CD8-positive, alpha-beta memory T cell (primary cell): Measurements from ENCODE around the gene CGNL1. TPM values are rescaled to one million over a fixed set of nuclear protein-coding genes. Genes with fewer than 3 reads are reported as not detected.

ENCODE experiments used
- CTCF ChIA-PET: fragments of 350-600 bp; sonication (Branson Sonifier 250); formaldehyde crosslinking; loops from one replicate; lab custom pipeline; 2021; ENCODE audit warnings: antibody characterized with exemption; lab: Charles Lee
- POLR2A ChIA-PET: fragments of 350-600 bp; sonication (Branson Sonifier 250); formaldehyde crosslinking; loops from one replicate; lab custom pipeline; 2021; ENCODE audit warnings: antibody characterized with exemption; lab: Charles Lee
- DNase-seq, 5 donors: peaks; one replicate each; pipeline versions ENCODE4 v3.0.0 to v3.0.0-alpha.2; 2020 to 2022; ENCODE audit warnings: mixed read lengths in 1 of 5
- H3K27ac ChIP-seq: one replicate; pipeline ENCODE4 v1.7.0; 2013; ENCODE audit warnings: low read depth, mild to moderate bottlenecking, low read length, moderate library complexity
- H3K27me3 ChIP-seq: 2 replicates; pipeline ENCODE4 v1.7.0; 2013; ENCODE audit warnings: low read length, mild to moderate bottlenecking; ENCODE audit not compliant: insufficient read depth, poor library complexity, severe bottlenecking
- H3K36me3 ChIP-seq: 2 replicates; pipeline ENCODE4 v1.7.0; 2013; ENCODE audit warnings: mild to moderate bottlenecking, low read length, moderate library complexity; ENCODE audit not compliant: insufficient read depth
- H3K4me1 ChIP-seq: 2 replicates; pipeline ENCODE4 v1.7.0; 2013; ENCODE audit warnings: mild to moderate bottlenecking, low read length, moderate library complexity; ENCODE audit not compliant: insufficient read depth
- H3K4me3 ChIP-seq: 2 replicates; pipeline ENCODE4 v1.7.0; 2013; ENCODE audit warnings: mild to moderate bottlenecking, low read length
- H3K9me3 ChIP-seq: 2 replicates; pipeline ENCODE4 v1.7.0; 2013; ENCODE audit warnings: mild to moderate bottlenecking, low read length
- H3K27ac Mint-ChIP-seq, 8 donors: one replicate each; pipeline ENCODE4 v1.8.0; 2020 to 2021; ENCODE audit warnings: mixed read lengths in 8 of 8, mild to moderate bottlenecking in 6 of 8, inconsistent platforms in 3 of 8, moderate library complexity in 3 of 8
- H3K27me3 Mint-ChIP-seq, 2 donors: one replicate each; pipeline ENCODE4 v1.8.0; 2020 to 2021; ENCODE audit warnings: mixed read lengths in 2 of 2, mild to moderate bottlenecking in 1 of 2, moderate library complexity in 1 of 2
- H3K36me3 Mint-ChIP-seq, 3 donors: one replicate each; pipeline ENCODE4 v1.8.0; 2020 to 2021; ENCODE audit warnings: mixed read lengths in 3 of 3, inconsistent platforms in 1 of 3, mild to moderate bottlenecking in 1 of 3
- H3K4me1 Mint-ChIP-seq, 3 donors: one replicate each; pipeline ENCODE4 v1.8.0; 2020 to 2021; ENCODE audit warnings: mixed read lengths in 3 of 3, inconsistent platforms in 1 of 3, mild to moderate bottlenecking in 1 of 3
- H3K4me3 Mint-ChIP-seq, 7 donors: one replicate each; pipeline ENCODE4 v1.8.0; 2020 to 2021; ENCODE audit warnings: mixed read lengths in 7 of 7, mild to moderate bottlenecking in 6 of 7, moderate library complexity in 4 of 7, inconsistent platforms in 2 of 7
- H3K9me3 Mint-ChIP-seq, 5 donors: one replicate each; pipeline ENCODE4 v1.8.0; 2020 to 2022; ENCODE audit warnings: mixed read lengths in 5 of 5, mild to moderate bottlenecking in 3 of 5, moderate library complexity in 2 of 5, inconsistent platforms in 1 of 5
- polyA plus RNA-seq: library from polyadenylated mRNA; unstranded; fragments of 300-500 nt; fragmentation: Illumina TruSeq; gene quantifications from one replicate; pipeline ENCODE4 v1.2.3, GENCODE V29; 2021
- total RNA-seq, 2 experiments: library from RNA; stranded (reverse); gene quantifications; one replicate each; pipeline ENCODE4 v1.2.3, GENCODE V29; 2021

The CGNL1 gene
- total and polyA plus RNA-seq, 3 experiments from 2014 or later, result not detected

DNA sequence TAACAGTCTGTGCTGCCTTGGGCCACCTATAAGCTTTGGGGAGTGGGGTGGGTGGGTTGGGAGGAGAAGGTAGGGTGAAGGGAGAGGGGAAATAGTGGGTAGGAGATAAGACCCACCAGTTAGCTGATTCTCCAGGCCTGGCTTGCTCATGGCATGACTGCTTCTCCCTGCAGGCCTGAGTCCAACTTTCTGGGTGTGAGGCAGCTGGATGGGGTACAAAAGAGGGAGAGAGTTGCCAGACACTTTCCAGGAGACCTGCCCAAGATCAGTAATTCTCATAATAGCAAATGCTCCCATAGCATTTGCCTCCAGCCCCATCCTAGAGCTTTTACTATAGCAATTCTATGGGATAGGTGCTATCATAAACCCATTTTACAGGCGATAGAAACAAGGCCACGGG lies 7.7 kb downstream of the CGNL1 start:
- H3K4me1 Mint-ChIP-seq, result no peaks in the 10 kb centered on the region
- H3K27me3 ChIP-seq, result no peaks in the 10 kb centered on the region
- H3K4me3 ChIP-seq, result no peak overlapping the region
- no peaks in the 10 kb centered on the region for H3K9me3 Mint-ChIP-seq
- no peaks in the 10 kb centered on the region for H3K36me3 Mint-ChIP-seq
- H3K4me3 Mint-ChIP-seq, result no peak overlapping the region
- H3K27ac ChIP-seq, result no peak overlapping the region
- POLR2A ChIA-PET, result no interaction called here
- CTCF ChIA-PET, result no interaction called here
- H3K36me3 ChIP-seq, result no peaks in the 10 kb centered on the region
- no peak overlapping the region for H3K27ac Mint-ChIP-seq
- peaks cover 19 to 32% of the 10 kb centered on the region in 2 donors for H3K27me3 Mint-ChIP-seq
- H3K4me1 ChIP-seq, result no peaks in the 10 kb centered on the region
- H3K9me3 ChIP-seq, result no peaks in the 10 kb centered on the region
- no peak for DNase-seq

DNA sequence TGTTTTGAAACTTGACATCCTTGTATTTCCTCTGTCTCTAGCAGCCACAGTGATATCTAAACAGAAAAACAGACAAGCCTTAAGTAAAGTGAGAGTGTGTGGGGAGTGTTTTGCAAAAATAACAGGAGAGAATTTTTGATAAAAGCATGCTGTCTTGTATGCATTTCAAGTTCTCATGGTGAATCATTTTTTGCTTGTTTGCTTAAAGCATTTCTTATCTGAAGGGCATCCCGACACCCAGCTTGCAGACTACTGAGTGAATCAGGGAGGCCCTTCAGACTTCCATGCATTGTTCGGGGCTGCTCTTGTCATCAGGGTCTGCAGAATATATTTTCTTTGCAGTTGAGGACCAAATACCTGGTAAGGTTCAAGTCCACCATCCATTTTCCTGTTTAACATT lies 8.5 kb downstream of the CGNL1 start:
- Histone ChIP-seq H3K4me1 (no peaks in the 10 kb centered on the region), H3K27ac (no peak overlapping the region), H3K27me3 (no peaks in the 10 kb centered on the region), H3K36me3 (no peaks in the 10 kb centered on the region), H3K4me3 (no peak overlapping the region), H3K9me3 (no peaks in the 10 kb centered on the region)
- no peak overlapping the region for H3K4me3 Mint-ChIP-seq
- H3K27ac Mint-ChIP-seq, result no peak overlapping the region
- no peaks in the 10 kb centered on the region for H3K9me3 Mint-ChIP-seq
- POLR2A ChIA-PET, result no interaction called here
- DNase-seq, result no peak
- CTCF ChIA-PET, result no interaction called here
- H3K27me3 Mint-ChIP-seq, result peaks cover 15 to 25% of the 10 kb centered on the region in 2 donors
- H3K36me3 Mint-ChIP-seq, result no peaks in the 10 kb centered on the region
- H3K4me1 Mint-ChIP-seq, result no peaks in the 10 kb centered on the region

DNA sequence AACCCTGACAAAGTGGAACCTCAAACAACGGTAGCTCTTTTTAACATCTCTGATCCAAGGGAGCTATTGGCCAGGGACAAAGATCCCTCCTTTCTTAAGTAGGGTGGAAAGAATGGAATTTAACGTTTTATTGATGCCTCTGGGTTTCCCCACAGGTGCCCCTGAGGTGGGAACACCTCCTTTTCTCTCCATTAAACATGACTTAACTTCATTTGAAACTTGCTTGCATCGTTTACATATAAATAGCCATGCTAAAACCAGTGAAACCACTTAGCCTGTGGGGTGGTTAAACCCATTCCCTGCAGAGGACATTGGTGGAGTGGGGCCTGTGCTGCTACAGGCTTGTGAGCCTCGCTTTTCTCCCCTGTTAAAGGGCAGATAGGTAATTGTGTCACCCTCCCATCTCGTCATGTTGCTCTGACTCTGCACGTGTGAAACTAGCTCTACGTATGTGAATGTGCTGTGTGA lies 9.7 kb downstream of the CGNL1 start:
- POLR2A ChIA-PET, result no interaction called here
- no peak for DNase-seq
- H3K9me3 Mint-ChIP-seq, result peaks cover 0 to under 1% (median 0%) of the 10 kb centered on the region in 5 donors
- H3K36me3 ChIP-seq, result no peaks in the 10 kb centered on the region
- H3K4me1 ChIP-seq, result no peaks in the 10 kb centered on the region
- no peaks in the 10 kb centered on the region for H3K9me3 ChIP-seq
- H3K27ac Mint-ChIP-seq, result no peak overlapping the region
- H3K4me3 Mint-ChIP-seq, result no peak overlapping the region
- H3K36me3 Mint-ChIP-seq, result no peaks in the 10 kb centered on the region
- H3K4me3 ChIP-seq, result no peak overlapping the region
- peaks cover 9 to 21% of the 10 kb centered on the region in 2 donors for H3K27me3 Mint-ChIP-seq
- no peak overlapping the region for H3K27ac ChIP-seq
- no peaks in the 10 kb centered on the region for H3K4me1 Mint-ChIP-seq
- no peaks in the 10 kb centered on the region for H3K27me3 ChIP-seq
- CTCF ChIA-PET, result no interaction called here

DNA sequence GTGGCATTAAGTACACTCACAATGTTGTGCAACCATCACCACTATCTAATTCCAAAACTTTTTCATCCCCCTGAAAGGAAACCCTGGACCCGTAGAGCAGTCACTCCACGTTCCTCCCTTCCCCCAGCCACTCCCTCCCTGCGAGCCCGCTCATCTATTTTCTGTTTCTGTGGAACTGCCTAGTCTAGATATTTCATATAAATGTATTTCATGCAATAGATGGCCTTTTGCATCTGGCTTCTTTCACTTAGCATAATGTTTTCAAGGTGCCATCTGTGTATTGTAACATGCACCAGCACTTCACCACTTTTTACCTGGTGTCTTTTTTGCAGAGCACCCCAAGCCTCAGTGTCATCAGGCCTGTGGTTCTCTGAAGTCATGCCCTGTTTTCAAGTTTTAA lies 10.7 kb downstream of the CGNL1 start:
- Histone ChIP-seq H3K27me3 (no peaks in the 10 kb centered on the region), H3K27ac (no peak overlapping the region), H3K9me3 (no peaks in the 10 kb centered on the region), H3K36me3 (no peaks in the 10 kb centered on the region), H3K4me3 (no peak overlapping the region), H3K4me1 (no peaks in the 10 kb centered on the region)
- Mint-ChIP-seq H3K9me3 (peaks cover 0 to 3% (median 0%) of the 10 kb centered on the region in 5 donors), H3K27me3 (peaks cover 7 to 21% of the 10 kb centered on the region in 2 donors), H3K27ac (no peak overlapping the region), H3K4me3 (no peak overlapping the region), H3K36me3 (no peaks in the 10 kb centered on the region), H3K4me1 (no peaks in the 10 kb centered on the region)
- POLR2A ChIA-PET, result no interaction called here
- CTCF ChIA-PET, result no interaction called here
- DNase-seq, result no peak

DNA sequence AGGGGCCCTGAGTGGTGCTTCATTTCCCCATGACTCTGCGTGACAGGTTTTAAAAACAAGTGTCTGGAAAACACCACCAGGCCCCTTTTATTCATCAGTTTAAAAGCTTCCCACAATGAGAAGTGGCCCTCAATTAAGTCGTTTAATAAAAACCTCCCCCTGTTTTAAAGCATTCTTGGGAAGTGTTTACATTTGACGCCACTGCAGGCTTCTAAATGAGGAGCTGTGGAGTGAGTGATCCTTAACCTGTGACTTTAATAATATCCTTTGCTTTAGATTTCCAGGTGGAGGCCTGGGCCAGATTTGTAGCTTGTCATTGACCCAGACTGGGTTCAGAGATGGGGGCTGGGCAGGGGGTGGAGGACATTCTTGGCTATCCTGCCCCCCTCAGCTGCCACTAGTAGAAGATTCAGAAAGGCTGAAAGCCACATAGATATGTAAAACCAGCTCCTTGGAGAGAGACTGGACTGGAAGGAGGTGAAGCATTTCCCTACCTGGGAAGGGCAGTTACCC lies 11.3 kb downstream of the CGNL1 start:
- Histone ChIP-seq H3K27ac (no peak overlapping the region), H3K36me3 (no peaks in the 10 kb centered on the region), H3K4me1 (no peaks in the 10 kb centered on the region), H3K4me3 (no peak overlapping the region), H3K9me3 (no peaks in the 10 kb centered on the region), H3K27me3 (no peaks in the 10 kb centered on the region)
- Mint-ChIP-seq H3K27ac (no peak overlapping the region), H3K9me3 (peaks cover 0 to 3% (median 0%) of the 10 kb centered on the region in 5 donors), H3K36me3 (no peaks in the 10 kb centered on the region), H3K4me1 (no peaks in the 10 kb centered on the region), H3K4me3 (no peak overlapping the region), H3K27me3 (peaks cover 7 to 20% of the 10 kb centered on the region in 2 donors)
- DNase-seq, result no peak
- CTCF ChIA-PET, result no interaction called here
- POLR2A ChIA-PET, result no interaction called here

DNA sequence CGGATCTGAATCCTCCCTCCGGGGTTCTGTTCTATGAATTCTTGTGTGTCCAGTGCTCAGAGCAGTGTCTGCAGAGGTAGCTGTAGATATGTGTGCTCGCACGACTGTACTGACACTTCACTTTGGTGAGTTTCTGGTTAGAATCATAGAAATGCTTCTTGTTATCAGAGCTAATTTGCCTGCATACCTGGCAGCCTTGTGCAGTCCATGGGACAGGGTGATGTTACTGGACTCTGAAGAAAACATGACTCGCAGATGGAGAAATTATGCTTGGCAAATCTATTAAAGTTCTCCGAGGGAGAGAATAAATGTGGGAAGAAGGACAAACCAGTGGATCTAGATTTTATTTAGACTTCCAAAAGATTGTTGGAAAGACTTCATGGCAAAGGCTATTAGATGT lies 12.2 kb downstream of the CGNL1 start:
- no peak overlapping the region for H3K27ac ChIP-seq
- H3K36me3 ChIP-seq, result no peaks in the 10 kb centered on the region
- no peaks in the 10 kb centered on the region for H3K4me1 ChIP-seq
- H3K4me3 ChIP-seq, result no peak overlapping the region
- no peaks in the 10 kb centered on the region for H3K27me3 ChIP-seq
- ChIA-PET POLR2A (no interaction called here), CTCF (no interaction called here)
- peaks cover 0 to 3% (median 0%) of the 10 kb centered on the region in 5 donors for H3K9me3 Mint-ChIP-seq
- DNase-seq, result no peak
- no peaks in the 10 kb centered on the region for H3K4me1 Mint-ChIP-seq
- H3K27me3 Mint-ChIP-seq, result peaks cover 7 to 20% of the 10 kb centered on the region in 2 donors
- H3K36me3 Mint-ChIP-seq, result no peaks in the 10 kb centered on the region
- H3K27ac Mint-ChIP-seq, result no peak overlapping the region
- no peak overlapping the region for H3K4me3 Mint-ChIP-seq
- no peaks in the 10 kb centered on the region for H3K9me3 ChIP-seq

DNA sequence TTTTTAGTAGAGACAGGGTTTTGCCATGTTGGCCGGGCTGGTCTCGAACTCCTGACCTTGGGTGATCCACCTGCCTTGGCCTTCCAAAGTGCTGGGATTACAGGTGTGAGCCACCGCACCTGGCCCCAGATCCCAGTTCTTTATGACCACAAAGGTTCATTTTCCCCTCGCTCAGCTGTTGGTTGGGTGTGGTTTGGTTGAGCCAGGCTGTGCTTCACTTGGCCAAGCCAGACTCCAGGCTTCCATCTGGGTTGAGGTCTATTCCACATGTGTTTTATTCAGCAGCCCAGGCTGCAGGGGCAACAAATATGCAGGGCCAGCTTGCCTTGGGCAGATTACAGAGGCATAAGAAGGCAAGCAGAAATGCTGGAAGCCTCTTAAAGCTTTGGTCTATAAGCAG lies 13.7 kb downstream of the CGNL1 start:
- ChIA-PET POLR2A (no interaction called here), CTCF (no interaction called here)
- H3K27ac ChIP-seq, result no peak overlapping the region
- H3K27me3 Mint-ChIP-seq, result peaks cover 6 to 20% of the 10 kb centered on the region in 2 donors
- no peaks in the 10 kb centered on the region for H3K9me3 ChIP-seq
- no peak overlapping the region for H3K27ac Mint-ChIP-seq
- H3K27me3 ChIP-seq, result no peaks in the 10 kb centered on the region
- H3K36me3 Mint-ChIP-seq, result no peaks in the 10 kb centered on the region
- no peaks in the 10 kb centered on the region for H3K4me1 ChIP-seq
- peaks cover 0 to 3% (median 0%) of the 10 kb centered on the region in 5 donors for H3K9me3 Mint-ChIP-seq
- no peak overlapping the region for H3K4me3 ChIP-seq
- DNase-seq, result no peak
- H3K4me3 Mint-ChIP-seq, result no peak overlapping the region
- no peaks in the 10 kb centered on the region for H3K36me3 ChIP-seq
- H3K4me1 Mint-ChIP-seq, result no peaks in the 10 kb centered on the region

DNA sequence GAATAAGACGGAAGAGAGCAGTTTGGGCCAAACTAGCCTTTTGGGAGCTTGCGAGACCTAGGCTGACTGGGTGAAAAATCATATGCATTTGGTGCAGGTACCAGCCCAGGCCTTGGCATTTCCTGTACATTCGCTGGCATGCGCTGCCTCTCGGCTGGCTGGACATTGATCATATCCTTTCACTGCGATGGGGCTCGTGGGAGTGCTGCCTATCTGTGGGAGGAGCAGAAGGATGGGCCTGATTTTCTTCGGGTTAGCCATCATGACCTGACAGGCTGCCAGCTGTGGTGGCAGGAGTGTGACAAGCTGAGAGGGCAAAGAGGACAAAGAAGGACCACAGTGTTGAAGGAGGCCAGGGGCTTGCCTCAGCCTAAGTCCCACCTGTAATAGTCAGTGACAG lies 14.3 kb downstream of the CGNL1 start:
- H3K9me3 ChIP-seq, result no peaks in the 10 kb centered on the region
- peaks cover 0 to 3% (median 0%) of the 10 kb centered on the region in 5 donors for H3K9me3 Mint-ChIP-seq
- peaks cover 6 to 17% of the 10 kb centered on the region in 2 donors for H3K27me3 Mint-ChIP-seq
- H3K36me3 Mint-ChIP-seq, result no peaks in the 10 kb centered on the region
- no peak for DNase-seq
- H3K36me3 ChIP-seq, result no peaks in the 10 kb centered on the region
- CTCF ChIA-PET, result no interaction called here
- POLR2A ChIA-PET, result no interaction called here
- no peaks in the 10 kb centered on the region for H3K4me1 ChIP-seq
- H3K4me3 ChIP-seq, result no peak overlapping the region
- no peak overlapping the region for H3K27ac Mint-ChIP-seq
- no peak overlapping the region for H3K27ac ChIP-seq
- no peaks in the 10 kb centered on the region for H3K27me3 ChIP-seq
- H3K4me1 Mint-ChIP-seq, result no peaks in the 10 kb centered on the region
- H3K4me3 Mint-ChIP-seq, result no peak overlapping the region
